Common myeloid progenitor, CD34-positive (primary cell): ENCODE data around the gene DAPK1.
A peak's percentile ranks its signal among the peaks of the same experiment; 100 is the strongest.

Experiments used
- CTCF ChIA-PET: fragments of 350-600 bp; sonication (Branson Sonifier 250); formaldehyde crosslinking; loops from one replicate; lab custom pipeline; 2021; ENCODE audit warnings: antibody characterized with exemption; lab: Charles Lee
- POLR2A ChIA-PET: fragments of 350-600 bp; sonication (Branson Sonifier 250); formaldehyde crosslinking; loops from one replicate; lab custom pipeline; 2021; ENCODE audit warnings: antibody characterized with exemption; lab: Charles Lee
- DNase-seq, 3 donors: peaks; one replicate each; pipeline versions ENCODE4 v3.0.0 to v3.0.0-alpha.2; 2013
- H3K27ac ChIP-seq, 2 experiments: 1 replicate in 1 of 2; 2 replicates in 1 of 2; pipeline ENCODE4 v1.7.0; 2013; ENCODE audit warnings: inconsistent platforms in 2 of 2, low read length in 2 of 2, mild to moderate bottlenecking in 2 of 2, low read depth in 1 of 2, moderate library complexity in 1 of 2; ENCODE audit not compliant: severe bottlenecking in 2 of 2, insufficient read depth in 1 of 2, poor library complexity in 1 of 2
- H3K27me3 ChIP-seq, 5 experiments: replicated peaks in 2 of 5; 1 replicate in 3 of 5; 2 replicates in 2 of 5; pipeline versions ENCODE4 v1.6.1 to v1.7.0; 2013; ENCODE audit warnings: low read length in 4 of 5, mild to moderate bottlenecking in 2 of 5, moderate library complexity in 2 of 5, inconsistent platforms in 1 of 5; ENCODE audit not compliant: insufficient read depth in 5 of 5, control insufficient read depth in 4 of 5
- H3K36me3 ChIP-seq, 4 experiments: 1 replicate in 2 of 4; 2 replicates in 2 of 4; pipeline versions ENCODE4 v1.6.1 to v1.7.0; 2013; ENCODE audit warnings: low read length in 3 of 4, control low read depth in 1 of 4, mild to moderate bottlenecking in 1 of 4; ENCODE audit not compliant: control insufficient read depth in 4 of 4, insufficient read depth in 4 of 4
- H3K4me1 ChIP-seq, 4 experiments: 1 replicate in 3 of 4; 2 replicates in 1 of 4; pipeline versions ENCODE4 v1.6.1 to v1.7.1; 2013; ENCODE audit warnings: low read length in 3 of 4, mild to moderate bottlenecking in 3 of 4, control low read depth in 1 of 4, inconsistent platforms in 1 of 4, moderate library complexity in 1 of 4; ENCODE audit not compliant: control insufficient read depth in 4 of 4, insufficient read depth in 4 of 4; ENCODE audit errors: control extremely low read depth in 1 of 4
- H3K4me3 ChIP-seq, 7 experiments: 1 replicate in 4 of 7; 2 replicates in 3 of 7; pipeline versions ENCODE4 v1.5.1 to v1.7.0; 2013; ENCODE audit warnings: mild to moderate bottlenecking in 7 of 7, low read length in 6 of 7, moderate library complexity in 6 of 7, inconsistent platforms in 2 of 7, low read depth in 2 of 7, control low read depth in 1 of 7; ENCODE audit not compliant: insufficient read depth in 4 of 7, control insufficient read depth in 1 of 7; ENCODE audit errors: extremely low read depth in 1 of 7
- H3K9me3 ChIP-seq, 5 experiments: 1 replicate in 4 of 5; 2 replicates in 1 of 5; pipeline versions ENCODE4 v1.6.1 to v1.7.1; 2013; ENCODE audit warnings: low read length in 4 of 5, mild to moderate bottlenecking in 2 of 5, inconsistent platforms in 1 of 5, low read depth in 1 of 5, moderate library complexity in 1 of 5; ENCODE audit not compliant: control insufficient read depth in 4 of 5, insufficient read depth in 2 of 5; ENCODE audit errors: control extremely low read depth in 1 of 5
- WGBS: methylation state at CpG from one replicate; pipeline ENCODE4 v1.1.5; 2013; ENCODE audit not compliant: insufficient coverage; 5-methylcytosine and 5-hydroxymethylcytosine counted together

Gene DAPK1

DNA sequence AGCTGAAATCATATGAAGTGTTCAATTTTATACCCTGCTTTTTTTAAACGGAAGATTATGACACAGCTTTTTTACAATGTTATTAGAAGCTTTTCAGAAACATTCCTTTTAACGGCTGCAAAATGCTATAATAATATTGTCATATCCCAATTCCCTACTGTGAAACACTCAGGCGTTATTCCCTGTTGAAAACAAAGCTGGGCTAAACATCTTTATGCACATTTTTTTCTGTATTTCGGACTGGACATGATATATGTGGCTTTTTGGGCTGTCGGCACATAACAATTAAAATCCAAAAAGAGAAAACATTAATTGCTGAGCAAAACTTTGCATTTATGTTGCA lies 216.3 kb downstream of the DAPK1 start:
- no peak for DNase-seq
- ChIA-PET CTCF (interaction anchor here (0.9 to 1.7 kb wide), 4 partner anchors 8 to 35 kb away, joined by 3 to 4 read pairs (median 4); partner anchors contain the start of gene CTSL), POLR2A (no interaction called here)
- Histone ChIP-seq H3K27me3 (peaks cover 0 to 2% (median 0%) of the 10 kb centered on the region in 5 experiments), H3K4me1 (peaks cover 0 to 9% (median 0%) of the 10 kb centered on the region in 4 experiments), H3K9me3 (no peaks in the 10 kb centered on the region), H3K27ac (no peak overlapping the region), H3K4me3 (no peak overlapping the region), H3K36me3 (peaks cover 2 to 8% (median 5%) of the 10 kb centered on the region in 4 experiments)
- WGBS, result 86% methylated on average over 4 of the region's 5 CpGs

DNA sequence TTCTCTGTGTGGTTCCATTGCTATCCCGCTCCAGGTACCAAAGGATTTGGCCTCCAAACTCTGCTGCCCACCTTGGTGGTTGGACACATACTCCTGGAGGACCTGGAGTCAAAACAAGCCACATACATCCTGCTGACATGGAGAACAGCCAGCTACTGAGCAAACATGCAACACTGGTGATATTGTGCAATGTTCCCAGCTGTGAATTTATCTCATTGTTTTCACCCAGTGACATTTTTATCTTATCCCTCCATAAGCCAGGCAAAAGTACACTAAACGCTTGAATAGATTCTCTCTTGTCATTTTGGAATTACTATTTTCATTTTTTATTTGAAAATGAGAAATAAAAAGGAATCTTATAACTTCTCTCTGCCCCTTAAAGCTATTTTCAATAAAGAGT lies 217.2 kb downstream of the DAPK1 start:
- 100% methylated on average over 1 of the region's 2 CpGs for WGBS
- peak in 2 of 3 donors; percentile 46 to 62 for DNase-seq
- POLR2A ChIA-PET, result no interaction called here

DNA sequence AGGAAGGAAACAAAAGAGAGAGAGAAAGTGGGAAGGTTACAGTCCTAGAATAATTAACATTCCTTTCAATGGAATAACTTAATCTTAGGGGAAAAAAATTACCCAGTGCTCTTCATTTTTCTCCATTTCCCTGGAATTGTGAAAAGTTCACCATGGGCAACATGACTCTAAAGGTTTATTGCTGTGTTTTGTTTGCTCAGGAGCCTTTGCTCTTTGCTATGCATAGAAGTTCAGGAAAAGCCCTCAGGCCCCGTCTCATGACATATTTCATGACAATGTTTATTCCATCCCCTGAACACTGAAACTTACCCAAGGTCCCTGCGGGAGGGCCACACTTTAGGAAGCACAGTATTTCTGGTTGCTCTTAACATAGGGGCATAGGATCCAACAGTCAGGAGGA lies 218.5 kb downstream of the DAPK1 start:
- Histone ChIP-seq H3K27ac (no peak overlapping the region), H3K4me3 (no peak overlapping the region), H3K27me3 (peaks cover 0 to 3% (median 0%) of the 10 kb centered on the region in 5 experiments), H3K9me3 (no peaks in the 10 kb centered on the region), H3K36me3 (no peaks in the 10 kb centered on the region), H3K4me1 (peaks cover 0 to 9% (median 0%) of the 10 kb centered on the region in 4 experiments)
- 100% methylated on average over 2 of the region's 2 CpGs for WGBS
- no peak for DNase-seq
- ChIA-PET POLR2A (no interaction called here), CTCF (no interaction called here)

More for the DNA sequence above, 217.2 kb downstream of the DAPK1 start:
- no peak overlapping the region for H3K4me3 ChIP-seq
- no peaks in the 10 kb centered on the region for H3K9me3 ChIP-seq
- H3K36me3 ChIP-seq, result peaks cover 0 to 2% (median under 1%) of the 10 kb centered on the region in 4 experiments
- peaks cover 0 to 9% (median 0%) of the 10 kb centered on the region in 4 experiments for H3K4me1 ChIP-seq
- peaks cover 0 to 2% (median 0%) of the 10 kb centered on the region in 5 experiments for H3K27me3 ChIP-seq
- CTCF ChIA-PET, result interaction anchor here (0.9 to 1.7 kb wide), 4 partner anchors 8 to 36 kb away, joined by 3 to 4 read pairs (median 4); partner anchors contain the start of gene CTSL
- no peak overlapping the region for H3K27ac ChIP-seq

DNA sequence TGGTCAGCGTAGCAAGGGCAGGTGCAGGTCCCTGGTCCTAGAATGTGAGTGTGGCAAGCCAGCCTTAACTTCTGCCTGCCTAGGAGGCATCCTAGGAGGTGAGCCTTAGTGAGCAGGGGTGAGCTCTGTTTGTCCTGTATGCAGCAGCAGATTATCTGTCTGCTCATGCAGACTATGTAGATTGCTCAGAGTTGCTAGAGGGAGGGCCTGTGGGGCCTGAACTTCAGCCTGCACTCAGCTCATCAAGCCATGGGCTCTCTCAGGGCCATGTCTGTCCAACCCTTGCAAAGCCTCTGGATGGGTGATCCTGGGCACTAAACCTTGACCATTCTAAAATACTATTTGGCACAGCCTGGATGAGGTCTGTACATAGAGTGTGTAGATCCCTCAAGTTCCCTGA lies 219.8 kb downstream of the DAPK1 start:
- 100% methylated on average over 1 of the region's 1 CpG for WGBS
- CTCF ChIA-PET, result no interaction called here
- no peak overlapping the region for H3K4me3 ChIP-seq
- no peak overlapping the region for H3K27ac ChIP-seq
- H3K4me1 ChIP-seq, result peaks cover 0 to 7% (median 0%) of the 10 kb centered on the region in 4 experiments
- H3K36me3 ChIP-seq, result no peaks in the 10 kb centered on the region
- peaks cover 0 to 3% (median 0%) of the 10 kb centered on the region in 5 experiments for H3K27me3 ChIP-seq
- POLR2A ChIA-PET, result no interaction called here
- no peaks in the 10 kb centered on the region for H3K9me3 ChIP-seq
- DNase-seq, result no peak

DNA sequence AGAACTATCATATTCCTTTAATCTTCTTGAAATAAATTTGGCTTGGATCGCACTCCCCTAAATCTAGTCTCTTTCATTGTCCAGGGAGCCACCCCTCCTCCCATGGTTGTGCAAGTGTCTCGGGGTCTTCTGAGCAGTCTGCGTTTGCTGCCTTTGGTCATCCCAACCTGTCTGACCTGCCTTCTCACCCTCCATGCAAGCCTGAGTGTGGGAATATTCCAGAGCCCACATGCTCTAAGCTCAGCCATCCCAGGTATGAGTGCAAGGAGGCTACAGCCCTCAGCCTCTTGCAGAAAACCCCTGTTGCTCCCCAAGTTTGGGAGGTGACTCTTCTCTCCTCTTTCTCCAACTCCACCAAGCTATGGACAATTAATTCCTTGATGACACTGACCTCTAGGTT lies 220.6 kb downstream of the DAPK1 start:
- POLR2A ChIA-PET, result no interaction called here
- no peaks in the 10 kb centered on the region for H3K36me3 ChIP-seq
- 98% methylated on average over 3 of the region's 3 CpGs for WGBS
- no peak for DNase-seq
- peaks cover 0 to 3% (median 0%) of the 10 kb centered on the region in 5 experiments for H3K27me3 ChIP-seq
- H3K4me3 ChIP-seq, result no peak overlapping the region
- H3K9me3 ChIP-seq, result no peaks in the 10 kb centered on the region
- H3K27ac ChIP-seq, result no peak overlapping the region
- H3K4me1 ChIP-seq, result peaks cover 0 to 3% (median 0%) of the 10 kb centered on the region in 4 experiments
- CTCF ChIA-PET, result no interaction called here

DNA sequence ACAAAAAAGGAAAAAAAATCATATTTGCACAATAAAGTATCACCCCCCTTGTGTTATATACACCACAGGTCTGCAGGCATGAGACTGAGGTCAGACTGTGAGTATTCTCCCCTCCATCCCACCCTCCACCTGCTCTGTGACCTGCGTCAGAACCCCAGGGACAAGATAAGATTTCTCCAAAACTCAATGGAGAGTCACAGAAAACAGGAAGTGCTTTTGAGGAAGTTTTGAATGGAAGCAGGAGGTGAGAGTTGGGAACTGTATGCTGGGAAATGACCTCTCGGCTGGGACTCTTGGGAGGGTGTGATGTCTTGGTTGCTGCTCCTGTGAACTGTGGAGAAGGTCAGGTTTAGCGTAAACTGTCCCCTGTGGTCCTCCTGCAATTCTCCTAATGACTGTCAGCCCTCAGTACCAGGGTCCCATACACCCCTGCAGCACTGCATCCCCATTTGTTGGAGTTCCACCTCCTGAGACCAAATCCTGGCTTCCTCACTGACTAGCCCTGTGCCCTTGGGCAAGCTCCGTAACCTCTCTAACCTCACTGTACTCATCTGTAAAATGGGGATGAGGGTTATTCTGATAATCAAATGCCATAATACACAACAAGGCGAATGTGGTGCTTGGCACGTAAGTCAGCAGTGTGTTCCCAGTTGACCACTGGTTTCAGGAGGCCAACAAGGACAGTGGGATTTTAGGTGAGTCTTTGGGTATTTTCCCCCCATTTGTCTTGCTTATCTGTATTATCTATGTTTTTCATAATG lies 221.4 kb downstream of the DAPK1 start:
- Histone ChIP-seq H3K36me3 (no peaks in the 10 kb centered on the region), H3K4me1 (no peaks in the 10 kb centered on the region), H3K27me3 (peaks cover 0 to 3% (median 0%) of the 10 kb centered on the region in 5 experiments), H3K9me3 (no peaks in the 10 kb centered on the region), H3K4me3 (no peak overlapping the region), H3K27ac (no peak overlapping the region)
- WGBS, result 100% methylated on average over 1 of the region's 6 CpGs
- CTCF ChIA-PET, result no interaction called here
- no peak for DNase-seq
- POLR2A ChIA-PET, result no interaction called here

DNA sequence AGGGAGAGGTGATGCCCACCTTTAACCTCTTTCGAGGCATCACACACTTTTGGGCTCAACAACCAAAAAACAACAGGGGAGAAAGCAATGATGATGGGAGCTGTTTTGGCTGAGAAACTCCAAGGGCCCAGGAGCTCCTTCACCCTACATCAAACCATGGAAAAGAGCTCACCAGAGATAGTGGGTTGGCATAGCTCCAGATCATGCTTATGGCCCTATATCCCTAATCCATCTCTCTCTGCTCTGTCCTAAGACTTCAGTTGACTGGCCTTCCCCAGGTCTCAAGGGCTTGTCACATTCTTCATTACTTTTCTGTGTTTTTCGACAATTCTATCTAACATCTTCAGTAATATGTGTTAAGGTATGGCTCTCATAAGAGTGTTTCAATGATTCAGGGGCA lies 222.5 kb downstream of the DAPK1 start:
- H3K27me3 ChIP-seq, result peaks cover 0 to 10% (median 3%) of the 10 kb centered on the region in 5 experiments
- ChIA-PET POLR2A (no interaction called here), CTCF (no interaction called here)
- no peak for DNase-seq
- no peak overlapping the region for H3K27ac ChIP-seq
- peaks cover 0 to under 1% (median 0%) of the 10 kb centered on the region in 4 experiments for H3K4me1 ChIP-seq
- no CpG with 5 or more reads among the region's 2 CpGs for WGBS
- H3K9me3 ChIP-seq, result no peaks in the 10 kb centered on the region
- no peak overlapping the region for H3K4me3 ChIP-seq
- no peaks in the 10 kb centered on the region for H3K36me3 ChIP-seq
